Peyer's patch (tissue), 4 donors: Measurements from ENCODE around the gene YOD1.

ENCODE experiments used
- POLR2A ChIP-seq, 2 donors: fragments of 450-650 bp; IDR thresholded peaks; one replicate each; pipeline ENCODE4 v1.5.1; 2017; ENCODE audit warnings: antibody characterized with exemption in 2 of 2, mild to moderate bottlenecking in 2 of 2, moderate library complexity in 2 of 2
- TF ChIP-seq, protein P1 (sequence below), 6 experiments: fragments of 450-650 bp in 4 of 6; fragments of 200-600 bp in 2 of 6; sonication (generic) in 1 of 6; IDR thresholded peaks; one replicate each; pipeline ENCODE4 v1.5.1; 2017 to 2019; ENCODE audit warnings: antibody characterized with exemption in 6 of 6, mild to moderate bottlenecking in 3 of 6, moderate library complexity in 1 of 6

- TF ChIP-seq POLR2A (IDR thresholded peaks at IDR 0.05), result no peak
- TF ChIP-seq, protein P1, sequence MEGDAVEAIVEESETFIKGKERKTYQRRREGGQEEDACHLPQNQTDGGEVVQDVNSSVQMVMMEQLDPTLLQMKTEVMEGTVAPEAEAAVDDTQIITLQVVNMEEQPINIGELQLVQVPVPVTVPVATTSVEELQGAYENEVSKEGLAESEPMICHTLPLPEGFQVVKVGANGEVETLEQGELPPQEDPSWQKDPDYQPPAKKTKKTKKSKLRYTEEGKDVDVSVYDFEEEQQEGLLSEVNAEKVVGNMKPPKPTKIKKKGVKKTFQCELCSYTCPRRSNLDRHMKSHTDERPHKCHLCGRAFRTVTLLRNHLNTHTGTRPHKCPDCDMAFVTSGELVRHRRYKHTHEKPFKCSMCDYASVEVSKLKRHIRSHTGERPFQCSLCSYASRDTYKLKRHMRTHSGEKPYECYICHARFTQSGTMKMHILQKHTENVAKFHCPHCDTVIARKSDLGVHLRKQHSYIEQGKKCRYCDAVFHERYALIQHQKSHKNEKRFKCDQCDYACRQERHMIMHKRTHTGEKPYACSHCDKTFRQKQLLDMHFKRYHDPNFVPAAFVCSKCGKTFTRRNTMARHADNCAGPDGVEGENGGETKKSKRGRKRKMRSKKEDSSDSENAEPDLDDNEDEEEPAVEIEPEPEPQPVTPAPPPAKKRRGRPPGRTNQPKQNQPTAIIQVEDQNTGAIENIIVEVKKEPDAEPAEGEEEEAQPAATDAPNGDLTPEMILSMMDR (IDR thresholded peaks at IDR 0.05), result no peak
These were observed 16.2 kb upstream of the YOD1 start for GRCh38 chr1:207067185-207067584.
